Measurements from ENCODE around the gene PLCB1.

DNA sequence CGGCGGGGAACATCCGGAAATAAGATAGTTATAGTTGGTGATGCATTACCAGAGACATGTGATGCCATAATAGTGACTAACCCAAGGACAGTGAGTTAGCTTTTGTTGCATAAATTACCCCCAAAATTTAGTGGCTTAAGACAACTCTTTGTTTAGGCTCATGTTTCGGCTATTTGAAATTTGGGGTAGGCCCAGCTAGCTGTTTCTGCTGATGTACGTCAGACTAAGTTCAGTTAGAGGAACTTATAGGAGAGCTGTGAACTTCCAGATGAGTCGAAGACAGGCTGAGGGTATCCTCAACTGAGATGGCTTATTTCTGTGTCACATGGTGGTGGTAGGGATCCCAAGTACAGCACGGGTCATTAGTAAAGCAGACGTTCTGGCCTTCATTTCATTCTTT, 366.5 kb downstream of the PLCB1 start:
- TF ChIP-seq, protein P1, sequence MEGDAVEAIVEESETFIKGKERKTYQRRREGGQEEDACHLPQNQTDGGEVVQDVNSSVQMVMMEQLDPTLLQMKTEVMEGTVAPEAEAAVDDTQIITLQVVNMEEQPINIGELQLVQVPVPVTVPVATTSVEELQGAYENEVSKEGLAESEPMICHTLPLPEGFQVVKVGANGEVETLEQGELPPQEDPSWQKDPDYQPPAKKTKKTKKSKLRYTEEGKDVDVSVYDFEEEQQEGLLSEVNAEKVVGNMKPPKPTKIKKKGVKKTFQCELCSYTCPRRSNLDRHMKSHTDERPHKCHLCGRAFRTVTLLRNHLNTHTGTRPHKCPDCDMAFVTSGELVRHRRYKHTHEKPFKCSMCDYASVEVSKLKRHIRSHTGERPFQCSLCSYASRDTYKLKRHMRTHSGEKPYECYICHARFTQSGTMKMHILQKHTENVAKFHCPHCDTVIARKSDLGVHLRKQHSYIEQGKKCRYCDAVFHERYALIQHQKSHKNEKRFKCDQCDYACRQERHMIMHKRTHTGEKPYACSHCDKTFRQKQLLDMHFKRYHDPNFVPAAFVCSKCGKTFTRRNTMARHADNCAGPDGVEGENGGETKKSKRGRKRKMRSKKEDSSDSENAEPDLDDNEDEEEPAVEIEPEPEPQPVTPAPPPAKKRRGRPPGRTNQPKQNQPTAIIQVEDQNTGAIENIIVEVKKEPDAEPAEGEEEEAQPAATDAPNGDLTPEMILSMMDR (optimal IDR thresholded peaks at IDR 0.05 in 1 of 3, IDR thresholded peaks at IDR 0.05 in 1 of 3, conservative IDR thresholded peaks at IDR 0.05 in 1 of 3; ENCODE audit: extremely low read depth in 1 of 3, insufficient read depth in 2 of 3, low read length in 3 of 3) = no peak
- no peak for TF ChIP-seq EZH2 (IDR thresholded peaks at IDR 0.05; ENCODE audit: low read length)

Data from keratinocyte (primary cell).